WTC11 (cell line): ENCODE measurements around the gene SMIM44. TPM values are rescaled to one million over a fixed set of nuclear protein-coding genes. Genes with fewer than 3 reads are reported as not detected.

Source experiments
- ATAC-seq: fragments of 200-7000 bp; cut with Tn5 transposase; 2 replicates; pipeline ENCODE4 v1.10.0; 2021; ENCODE audit warnings: mild to moderate bottlenecking, moderate library complexity
- CTCF ChIA-PET: fragments of 300-600 bp; sonication (Branson Sonifier 250); formaldehyde crosslinking; loops from one replicate; lab custom pipeline; 2021; ENCODE audit warnings: antibody characterized with exemption; lab: Charles Lee
- POLR2A ChIA-PET: fragments of 350-600 bp; sonication (Branson Sonifier 250); formaldehyde crosslinking; loops from one replicate; lab custom pipeline; 2021; ENCODE audit warnings: antibody characterized with exemption; lab: Charles Lee
- DNase-seq: peaks from one replicate; pipeline ENCODE4 v3.0.0; 2021; ENCODE audit warnings: low spot score
- H3K27ac Mint-ChIP-seq: 2 replicates; pipeline ENCODE4 v1.8.0; 2021; ENCODE audit warnings: mixed read lengths
- H3K27me3 Mint-ChIP-seq: 2 replicates; pipeline ENCODE4 v1.8.0; 2021; ENCODE audit warnings: low read depth, mild to moderate bottlenecking, moderate library complexity, mixed read lengths
- H3K36me3 Mint-ChIP-seq: 2 replicates; pipeline ENCODE4 v1.8.0; 2021; ENCODE audit warnings: mixed read lengths
- H3K4me1 Mint-ChIP-seq: 2 replicates; pipeline ENCODE4 v1.8.0; 2022; ENCODE audit warnings: mixed read lengths
- H3K4me3 Mint-ChIP-seq: 2 replicates; pipeline ENCODE4 v1.8.0; 2021; ENCODE audit warnings: mild to moderate bottlenecking, moderate library complexity, mixed read lengths
- H3K9me3 Mint-ChIP-seq: 2 replicates; pipeline ENCODE4 v1.8.0; 2021; ENCODE audit warnings: mixed read lengths
- ATF1 ChIP-seq: sonication (generic); formaldehyde crosslinking; IDR thresholded peaks from 2 replicates; pipeline ENCODE4 v1.8.1; 2023; ENCODE audit warnings: mild to moderate bottlenecking, moderate library complexity, missing genetic modification reagents
- CDX4 ChIP-seq: fragments of 250-450 bp; sonication (Bioruptor Pico); IDR thresholded peaks from 2 replicates; pipeline ENCODE4 v1.9.0; 2021; ENCODE audit warnings: moderate library complexity, mild to moderate bottlenecking, inconsistent platforms, borderline replicate concordance
- E2F5 ChIP-seq: sonication (generic); formaldehyde crosslinking; IDR thresholded peaks from 2 replicates; pipeline ENCODE4 v1.8.1; 2022; ENCODE audit warnings: mild to moderate bottlenecking, moderate library complexity, missing genetic modification reagents
- ETV6 ChIP-seq: sonication (generic); formaldehyde crosslinking; IDR thresholded peaks from 2 replicates; pipeline ENCODE4 v1.8.1; 2022; ENCODE audit warnings: mild to moderate bottlenecking, missing genetic modification reagents
- IRF1 ChIP-seq: sonication (generic); formaldehyde crosslinking; IDR thresholded peaks from 2 replicates; pipeline ENCODE4 v1.8.0; 2023; ENCODE audit warnings: missing genetic modification reagents
- KAT7 ChIP-seq: sonication (generic); formaldehyde crosslinking; IDR thresholded peaks from 2 replicates; pipeline ENCODE4 v1.8.1; 2023; ENCODE audit warnings: missing genetic modification reagents, mild to moderate bottlenecking, borderline replicate concordance
- NFE2L1 ChIP-seq: sonication (generic); formaldehyde crosslinking; IDR thresholded peaks from 2 replicates; pipeline ENCODE4 v1.8.1; 2023; ENCODE audit warnings: missing genetic modification reagents
- NR3C1 ChIP-seq: sonication (generic); formaldehyde crosslinking; conservative IDR thresholded peaks from 2 replicates; pipeline ENCODE4 v1.8.1; 2023; ENCODE audit warnings: low read depth, mild to moderate bottlenecking, missing genetic modification reagents
- ZBTB43 ChIP-seq: sonication (generic); formaldehyde crosslinking; IDR thresholded peaks from 2 replicates; pipeline ENCODE4 v1.8.1; 2023; ENCODE audit warnings: mild to moderate bottlenecking, missing genetic modification reagents
- ZNF263 ChIP-seq: sonication (generic); formaldehyde crosslinking; IDR thresholded peaks from 2 replicates; pipeline ENCODE4 v1.8.1; 2022; ENCODE audit warnings: low read depth, mild to moderate bottlenecking, moderate library complexity, missing genetic modification reagents
- ZNF532 ChIP-seq: fragments of 250-450 bp; sonication (Bioruptor Pico); IDR thresholded peaks from 2 replicates; pipeline ENCODE4 v1.9.0; 2021; ENCODE audit warnings: mild to moderate bottlenecking, borderline replicate concordance
- total RNA-seq: library from RNA; stranded (reverse); gene quantifications from 3 replicates; pipeline ENCODE4 v1.2.3, GENCODE V29; 2021
- TF ChIP-seq, protein P1 (sequence below): fragments of 250-450 bp; sonication (Bioruptor Pico); IDR thresholded peaks from 2 replicates; pipeline ENCODE4 v1.8.0; 2021; ENCODE audit warnings: mild to moderate bottlenecking
- TF ChIP-seq, protein P2 (sequence below): sonication (generic); formaldehyde crosslinking; IDR thresholded peaks from 2 replicates; pipeline ENCODE4 v1.8.1; 2022; ENCODE audit warnings: missing genetic modification reagents, borderline replicate concordance
- TF ChIP-seq, protein P3 (sequence below): sonication (generic); formaldehyde crosslinking; IDR thresholded peaks from 2 replicates; pipeline ENCODE4 v1.8.0; 2022; ENCODE audit warnings: mild to moderate bottlenecking, missing genetic modification reagents

Gene SMIM44
- total RNA-seq, 1 experiment from 2014 or later: not detected

- Mint-ChIP-seq H3K27ac (no peak overlapping the region), H3K27me3 (peaks cover 69% of the 10 kb centered on the region), H3K36me3 (peaks cover 5% of the 10 kb centered on the region), H3K4me1 (peaks cover 6% of the 10 kb centered on the region), H3K9me3 (peaks cover 8% of the 10 kb centered on the region), H3K4me3 (no peak overlapping the region)
- ChIA-PET POLR2A (interaction anchor here (0.7 kb wide), 1 partner anchor 12 kb away, joined by 4 read pairs; no protein-coding TSS in a partner anchor), CTCF (no interaction called here)
- DNase-seq (no peak), ATAC-seq (no peak)
- TF ChIP-seq NFE2L1 (CRISPR knock-in tag) (no peak), ETV6 (CRISPR knock-in tag) (no peak), ATF1 (CRISPR knock-in tag) (no peak), ZNF263 (CRISPR knock-in tag) (no peak), ZNF532 (CRISPR knock-in tag) (no peak), IRF1 (CRISPR knock-in tag) (no peak), E2F5 (CRISPR knock-in tag) (no peak), CDX4 (CRISPR knock-in tag) (no peak), ZBTB43 (CRISPR knock-in tag) (no peak), NR3C1 (CRISPR knock-in tag) (no peak), KAT7 (CRISPR knock-in tag) (no peak)
- TF ChIP-seq, protein P1, sequence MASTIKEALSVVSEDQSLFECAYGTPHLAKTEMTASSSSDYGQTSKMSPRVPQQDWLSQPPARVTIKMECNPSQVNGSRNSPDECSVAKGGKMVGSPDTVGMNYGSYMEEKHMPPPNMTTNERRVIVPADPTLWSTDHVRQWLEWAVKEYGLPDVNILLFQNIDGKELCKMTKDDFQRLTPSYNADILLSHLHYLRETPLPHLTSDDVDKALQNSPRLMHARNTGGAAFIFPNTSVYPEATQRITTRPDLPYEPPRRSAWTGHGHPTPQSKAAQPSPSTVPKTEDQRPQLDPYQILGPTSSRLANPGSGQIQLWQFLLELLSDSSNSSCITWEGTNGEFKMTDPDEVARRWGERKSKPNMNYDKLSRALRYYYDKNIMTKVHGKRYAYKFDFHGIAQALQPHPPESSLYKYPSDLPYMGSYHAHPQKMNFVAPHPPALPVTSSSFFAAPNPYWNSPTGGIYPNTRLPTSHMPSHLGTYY: no peak
- TF ChIP-seq, protein P2, sequence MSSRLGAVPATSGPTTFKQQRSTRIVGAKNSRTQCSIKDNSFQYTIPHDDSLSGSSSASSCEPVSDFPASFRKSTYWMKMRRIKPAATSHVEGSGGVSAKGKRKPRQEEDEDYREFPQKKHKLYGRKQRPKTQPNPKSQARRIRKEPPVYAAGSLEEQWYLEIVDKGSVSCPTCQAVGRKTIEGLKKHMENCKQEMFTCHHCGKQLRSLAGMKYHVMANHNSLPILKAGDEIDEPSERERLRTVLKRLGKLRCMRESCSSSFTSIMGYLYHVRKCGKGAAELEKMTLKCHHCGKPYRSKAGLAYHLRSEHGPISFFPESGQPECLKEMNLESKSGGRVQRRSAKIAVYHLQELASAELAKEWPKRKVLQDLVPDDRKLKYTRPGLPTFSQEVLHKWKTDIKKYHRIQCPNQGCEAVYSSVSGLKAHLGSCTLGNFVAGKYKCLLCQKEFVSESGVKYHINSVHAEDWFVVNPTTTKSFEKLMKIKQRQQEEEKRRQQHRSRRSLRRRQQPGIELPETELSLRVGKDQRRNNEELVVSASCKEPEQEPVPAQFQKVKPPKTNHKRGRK (CRISPR knock-in tag): no peak
- TF ChIP-seq, protein P3, sequence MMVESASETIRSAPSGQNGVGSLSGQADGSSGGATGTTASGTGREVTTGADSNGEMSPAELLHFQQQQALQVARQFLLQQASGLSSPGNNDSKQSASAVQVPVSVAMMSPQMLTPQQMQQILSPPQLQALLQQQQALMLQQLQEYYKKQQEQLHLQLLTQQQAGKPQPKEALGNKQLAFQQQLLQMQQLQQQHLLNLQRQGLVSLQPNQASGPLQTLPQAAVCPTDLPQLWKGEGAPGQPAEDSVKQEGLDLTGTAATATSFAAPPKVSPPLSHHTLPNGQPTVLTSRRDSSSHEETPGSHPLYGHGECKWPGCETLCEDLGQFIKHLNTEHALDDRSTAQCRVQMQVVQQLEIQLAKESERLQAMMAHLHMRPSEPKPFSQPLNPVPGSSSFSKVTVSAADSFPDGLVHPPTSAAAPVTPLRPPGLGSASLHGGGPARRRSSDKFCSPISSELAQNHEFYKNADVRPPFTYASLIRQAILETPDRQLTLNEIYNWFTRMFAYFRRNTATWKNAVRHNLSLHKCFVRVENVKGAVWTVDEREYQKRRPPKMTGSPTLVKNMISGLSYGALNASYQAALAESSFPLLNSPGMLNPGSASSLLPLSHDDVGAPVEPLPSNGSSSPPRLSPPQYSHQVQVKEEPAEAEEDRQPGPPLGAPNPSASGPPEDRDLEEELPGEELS (CRISPR knock-in tag): no peak
Observed at GRCh38 chr19:3467437-3468198, 15.6 kb downstream of the SMIM44 start.
